Smooth muscle cell (in vitro differentiated cells): ENCODE results near the gene GALNT9. TPM values are rescaled to one million over a fixed set of nuclear protein-coding genes. Genes with fewer than 3 reads are reported as not detected.

Experiments
- DNase-seq: peaks from one replicate; lab custom pipeline; 2025; ENCODE audit not compliant: unreplicated experiment; lab: John Stamatoyannopoulos, UW
- H2AFZ ChIP-seq: fragments of 200-600 bp; sonication (generic); 2 replicates; pipeline ENCODE4 v1.6.0; 2016; ENCODE audit warnings: antibody characterized with exemption, low read depth, mild to moderate bottlenecking
- H3F3A ChIP-seq: fragments of 200-600 bp; sonication (generic); 2 replicates; pipeline ENCODE4 v1.6.0; 2017; ENCODE audit warnings: antibody characterized with exemption, low read depth
- H3K27ac ChIP-seq: fragments of 200-600 bp; sonication (generic); 2 replicates; pipeline ENCODE4 v1.5.1; 2016; ENCODE audit warnings: low read depth, mild to moderate bottlenecking
- H3K27me3 ChIP-seq: fragments of 200-600 bp; sonication (generic); 2 replicates; pipeline ENCODE4 v1.6.1; 2016; ENCODE audit warnings: low read depth, mild to moderate bottlenecking
- H3K36me3 ChIP-seq: fragments of 200-600 bp; sonication (generic); 2 replicates; pipeline ENCODE4 v1.5.1; 2016; ENCODE audit warnings: low read depth
- H3K4me1 ChIP-seq: fragments of 200-600 bp; sonication (generic); 2 replicates; pipeline ENCODE4 v1.5.1; 2016; ENCODE audit warnings: low read depth
- H3K4me2 ChIP-seq: fragments of 200-600 bp; sonication (generic); 2 replicates; pipeline ENCODE4 v1.6.0; 2016; ENCODE audit warnings: mild to moderate bottlenecking
- H3K4me3 ChIP-seq: fragments of 200-600 bp; sonication (generic); 2 replicates; pipeline ENCODE4 v1.5.1; 2016; ENCODE audit warnings: mild to moderate bottlenecking
- H3K79me2 ChIP-seq: fragments of 200-600 bp; sonication (generic); 2 replicates; pipeline ENCODE4 v1.6.0; 2016; ENCODE audit warnings: low read depth, mild to moderate bottlenecking
- H3K9ac ChIP-seq: fragments of 200-600 bp; sonication (generic); 2 replicates; pipeline ENCODE4 v1.6.0; 2016; ENCODE audit warnings: low read depth
- H3K9me3 ChIP-seq: fragments of 200-600 bp; sonication (generic); replicated peaks from 2 replicates; pipeline ENCODE4 v1.5.1; 2016; ENCODE audit warnings: low read depth
- H4K20me1 ChIP-seq: fragments of 200-600 bp; sonication (generic); 2 replicates; pipeline ENCODE4 v1.6.0; 2016; ENCODE audit warnings: low read depth
- CTCF ChIP-seq: fragments of 200-600 bp; sonication (generic); IDR thresholded peaks from 2 replicates; pipeline ENCODE4 v1.5.1; 2017; ENCODE audit warnings: borderline replicate concordance, mild to moderate bottlenecking, antibody characterized with exemption; ENCODE audit not compliant: insufficient read depth, poor library complexity, severe bottlenecking
- WGBS: methylation state at CpG from one replicate; pipeline ENCODE4 v1.1.7; 2016; ENCODE audit warnings: low lambda C conversion rate; 5-methylcytosine and 5-hydroxymethylcytosine counted together
- polyA plus RNA-seq: library from polyadenylated mRNA; unstranded; fragments of >200 nt; fragmentation: Nextera tagmentation; extraction: Ambion mirVana; gene quantifications from 2 replicates; pipeline ENCODE4 v1.2.1, GENCODE V29; 2016
- total RNA-seq: library from RNA; depleted of rRNA; stranded (reverse); fragments of >200 nt; gene quantifications from 2 replicates; pipeline ENCODE4 v1.2.3, GENCODE V29; 2014

Gene GALNT9
- total and polyA plus RNA-seq, 2 experiments from 2014 or later, result 1.1 TPM; not detected in 1

DNA sequence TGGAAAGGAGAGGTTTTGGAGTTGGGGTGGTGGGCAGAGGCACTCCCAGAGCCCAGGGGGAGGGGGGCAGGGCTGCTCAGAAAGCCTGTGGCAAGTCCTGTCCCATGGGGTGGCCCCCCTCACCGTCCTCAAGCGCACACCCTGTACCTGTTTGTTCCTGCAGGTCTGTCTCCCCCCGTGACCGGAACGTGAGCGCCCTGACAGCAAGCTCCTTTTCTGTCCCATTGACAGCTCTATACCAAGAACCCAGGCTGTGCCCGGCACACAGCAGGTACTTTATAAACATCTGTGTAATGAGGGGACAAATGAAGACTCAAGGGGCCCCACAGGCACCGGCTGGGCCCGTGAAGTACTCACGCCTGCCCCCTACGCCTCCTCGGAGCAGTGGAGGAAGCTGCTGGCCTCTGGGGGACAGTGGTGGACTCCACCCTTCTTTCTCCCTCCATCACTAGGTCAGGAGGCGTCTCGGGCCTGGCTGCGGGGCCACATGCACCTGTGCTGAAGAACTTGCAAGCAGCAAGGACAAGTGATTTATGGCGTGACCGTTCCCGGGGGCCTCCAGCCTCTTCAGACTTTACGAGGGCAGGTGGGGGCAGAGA lies 65.8 kb downstream of the GALNT9 start:
- Histone ChIP-seq H3F3A (no peaks in the 10 kb centered on the region), H3K27me3 (peaks cover 25% of the 10 kb centered on the region), H3K36me3 (no peaks in the 10 kb centered on the region), H3K9ac (no peak overlapping the region), H3K27ac (no peak overlapping the region), H3K9me3 (no peaks in the 10 kb centered on the region), H3K4me1 (no peaks in the 10 kb centered on the region), H3K4me2 (no peak overlapping the region), H3K79me2 (no peaks in the 10 kb centered on the region), H4K20me1 (no peaks in the 10 kb centered on the region), H3K4me3 (no peak overlapping the region), H2AFZ (no peak overlapping the region)
- DNase-seq, result no peak
- no peak for TF ChIP-seq CTCF
- 88% methylated on average over 17 of the region's 19 CpGs for WGBS

DNA sequence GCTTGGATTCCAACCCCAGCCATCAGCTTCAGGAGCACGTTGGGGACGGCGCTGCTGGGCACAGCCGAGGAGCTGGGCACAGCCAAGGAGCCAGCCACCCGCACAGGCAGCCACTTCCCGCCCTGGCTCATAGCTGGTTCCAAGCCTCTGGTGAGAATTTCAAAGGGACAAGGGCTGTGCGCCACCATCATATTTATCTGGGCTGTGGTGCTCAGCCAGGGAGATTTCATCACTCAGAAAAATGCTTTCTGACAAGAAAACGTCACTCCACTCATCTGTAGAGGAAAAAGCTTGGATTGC lies 66.4 kb downstream of the GALNT9 start:
- H3K9me3 ChIP-seq, result no peaks in the 10 kb centered on the region
- H3K27me3 ChIP-seq, result peaks cover 25% of the 10 kb centered on the region
- no peaks in the 10 kb centered on the region for H3K4me1 ChIP-seq
- H3K79me2 ChIP-seq, result no peaks in the 10 kb centered on the region
- no peaks in the 10 kb centered on the region for H3F3A ChIP-seq
- TF ChIP-seq CTCF, result no peak
- no peak overlapping the region for H3K4me2 ChIP-seq
- H3K36me3 ChIP-seq, result no peaks in the 10 kb centered on the region
- DNase-seq, result no peak
- no peak overlapping the region for H3K27ac ChIP-seq
- H3K9ac ChIP-seq, result no peak overlapping the region
- H3K4me3 ChIP-seq, result no peak overlapping the region
- H4K20me1 ChIP-seq, result no peaks in the 10 kb centered on the region
- H2AFZ ChIP-seq, result no peak overlapping the region
- WGBS, result 88% methylated on average over 8 of the region's 8 CpGs

- no peak for DNase-seq
- Histone ChIP-seq H3K27ac (no peak overlapping the region), H4K20me1 (no peaks in the 10 kb centered on the region), H2AFZ (no peak overlapping the region), H3K9me3 (no peaks in the 10 kb centered on the region), H3K4me2 (no peak overlapping the region), H3F3A (no peaks in the 10 kb centered on the region), H3K9ac (no peak overlapping the region), H3K4me1 (no peaks in the 10 kb centered on the region), H3K4me3 (no peak overlapping the region), H3K27me3 (peaks cover 25% of the 10 kb centered on the region), H3K79me2 (no peaks in the 10 kb centered on the region), H3K36me3 (no peaks in the 10 kb centered on the region)
- TF ChIP-seq CTCF, result no peak
- WGBS, result 92% methylated on average over 34 of the region's 40 CpGs
Measured at GRCh38 chr12:132262256-132263060, 66.9 kb downstream of the GALNT9 start.
